ENCODE results near the gene WDR88. TPM values are rescaled to one million over a fixed set of nuclear protein-coding genes. Genes with fewer than 3 reads are reported as not detected.
"Not testable (repeated sequence)": the region's sequence is repeated elsewhere in the genome, so short reads cannot be mapped to it uniquely, and the experiment has no call there.

The WDR88 gene
- total RNA-seq, 2 experiments from 2014 or later = 0.38 TPM; not detected in 1

DNA sequence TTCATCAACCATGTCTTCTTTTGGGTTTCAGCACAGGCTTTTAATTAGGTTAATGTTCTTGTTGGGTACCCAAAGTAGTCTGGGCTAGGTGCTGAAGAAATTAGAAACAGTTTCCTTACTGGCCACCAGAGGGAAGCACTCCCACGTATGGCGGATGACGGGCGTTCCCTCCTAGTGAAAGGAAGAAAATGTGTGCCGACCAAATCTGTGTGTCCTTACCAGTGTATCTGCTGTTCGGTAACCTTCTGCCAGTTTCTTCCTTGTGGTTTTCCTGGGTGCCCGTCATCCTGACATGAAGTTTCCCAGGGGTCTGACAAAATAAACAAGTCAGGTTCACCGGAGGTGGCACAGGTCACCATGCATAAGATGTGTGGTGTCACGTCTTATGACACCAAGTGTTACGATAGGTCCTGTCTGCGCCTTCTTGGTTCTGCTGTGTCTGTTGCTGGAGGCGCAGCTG is 6.0 kb upstream of the WDR88 start:
- no peaks in the 10 kb centered on the region for H4K20me1 ChIP-seq (ENCODE audit: insufficient read depth, low read length)
- H3K27ac ChIP-seq (ENCODE audit: low read depth, low read length, poor library complexity, severe bottlenecking) = no peak overlapping the region
- ChIA-PET POLR2A (no interaction called here), CTCF (ENCODE audit: unreplicated experiment) (interaction anchor here (1.1 kb wide), 1 partner anchor 51 kb away, joined by 3 read pairs; no protein-coding TSS in a partner anchor)
- no peaks in the 10 kb centered on the region for H3K9me3 ChIP-seq (ENCODE audit: low read length)
- peaks cover 42% of the 10 kb centered on the region for H3K36me3 ChIP-seq (ENCODE audit: insufficient read depth, low read length)
- H3K79me2 ChIP-seq (ENCODE audit: insufficient read depth, low read depth, low read length) = no peaks in the 10 kb centered on the region
- no peak overlapping the region for H2AFZ ChIP-seq (ENCODE audit: low read length)
- H3K4me3 ChIP-seq (ENCODE audit: low read depth, low read length, poor library complexity, severe bottlenecking) = no peak overlapping the region
- TF ChIP-seq EZH2phosphoT487 (IDR thresholded peaks at IDR 0.05; ENCODE audit: borderline replicate concordance, low read depth, low read length) = no peak
- TF ChIP-seq CTCF (conservative IDR thresholded peaks at IDR 0.05; ENCODE audit: low read length) = peak; percentile 90
- DNase-seq (ENCODE audit: low spot score) = peak; percentile 59
- no TSS peak for BruUV-seq (replicated peaks)
- H3K4me2 ChIP-seq (ENCODE audit: low read length) = no peak overlapping the region
- H3K9me2 ChIP-seq (ENCODE audit: insufficient read depth, low read length) = no peaks in the 10 kb centered on the region
- H3K4me1 ChIP-seq (ENCODE audit: insufficient read depth, low read length, poor library complexity, severe bottlenecking) = no peaks in the 10 kb centered on the region
- intact Hi-C loops (cut with micrococcal nuclease; ENCODE audit: unreplicated experiment) = loop anchor here (1.0 to 5.0 kb wide), 3 partner anchors 51 to 281 kb away; no protein-coding TSS in a partner anchor

DNA sequence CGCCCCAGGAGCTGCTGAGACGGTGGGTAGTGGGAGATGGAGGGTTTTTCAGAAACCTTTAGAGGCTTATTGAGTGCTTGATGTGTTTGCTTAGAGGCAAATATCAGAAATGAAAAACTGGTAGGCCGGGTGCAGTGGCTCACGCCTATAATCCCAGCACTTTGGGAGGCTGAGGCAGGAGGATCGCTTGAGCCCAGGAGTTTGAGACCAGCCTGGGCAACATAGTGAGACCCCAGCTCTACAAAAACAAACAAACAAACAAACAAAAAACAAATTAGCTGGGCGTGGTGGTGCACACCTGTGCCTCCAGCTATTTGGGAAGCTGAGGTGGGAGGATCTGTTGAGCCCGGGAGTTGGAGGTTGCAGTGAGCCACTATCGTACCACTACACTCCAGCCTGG is 5.2 kb upstream of the WDR88 start:
- H2AFZ ChIP-seq (ENCODE audit: low read length); BruUV-seq (replicated peaks); H3K79me2 ChIP-seq (ENCODE audit: insufficient read depth, low read depth, low read length); H3K9me3 ChIP-seq (ENCODE audit: low read length); H3K4me3 ChIP-seq (ENCODE audit: low read depth, low read length, poor library complexity, severe bottlenecking); H4K20me1 ChIP-seq (ENCODE audit: insufficient read depth, low read length); H3K27ac ChIP-seq (ENCODE audit: low read depth, low read length, poor library complexity, severe bottlenecking); H3K4me2 ChIP-seq (ENCODE audit: low read length); H3K4me1 ChIP-seq (ENCODE audit: insufficient read depth, low read length, poor library complexity, severe bottlenecking); H3K9me2 ChIP-seq (ENCODE audit: insufficient read depth, low read length); DNase-seq (ENCODE audit: low spot score): not testable (repeated sequence)
- intact Hi-C loops (cut with micrococcal nuclease; ENCODE audit: unreplicated experiment) = loop anchor here (1.0 to 5.0 kb wide), 3 partner anchors 50 to 281 kb away; no protein-coding TSS in a partner anchor
- CTCF ChIA-PET (ENCODE audit: unreplicated experiment) = interaction anchor here (0.7 kb wide), 1 partner anchor 57 kb away, joined by 4 read pairs; no protein-coding TSS in a partner anchor
- POLR2A ChIA-PET = interaction anchor here (0.7 kb wide), 1 partner anchor 34 kb away, joined by 5 read pairs; no protein-coding TSS in a partner anchor
- H3K36me3 ChIP-seq (ENCODE audit: insufficient read depth, low read length) = peaks cover 38% of the 10 kb centered on the region

DNA sequence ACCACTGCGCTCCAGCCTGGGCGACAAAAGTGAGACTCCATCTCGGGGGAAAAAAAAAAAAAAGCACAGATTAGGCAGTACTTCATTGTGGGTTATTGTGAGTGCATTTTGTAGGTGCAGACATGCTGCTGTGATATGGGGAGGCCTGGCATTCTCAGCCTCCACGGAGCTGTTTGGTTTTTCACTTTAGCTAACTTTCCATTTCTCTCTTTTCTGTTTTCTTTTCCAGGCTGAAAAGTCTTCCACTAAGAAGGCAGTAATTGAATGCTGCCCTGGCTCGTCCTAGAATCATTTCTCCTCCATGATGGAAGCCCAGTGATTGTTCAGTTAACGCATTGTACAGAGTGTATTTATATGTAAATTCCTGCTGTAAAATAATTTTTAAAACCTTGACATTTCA is 2.0 kb upstream of the WDR88 start:
- no peaks in the 10 kb centered on the region for H3K4me1 ChIP-seq (ENCODE audit: insufficient read depth, low read length, poor library complexity, severe bottlenecking)
- intact Hi-C loops (cut with micrococcal nuclease; ENCODE audit: unreplicated experiment) = loop anchor here (5.0 kb wide), 1 partner anchor 277 kb away; no protein-coding TSS in a partner anchor
- peaks cover 30% of the 10 kb centered on the region for H3K36me3 ChIP-seq (ENCODE audit: insufficient read depth, low read length)
- H3K9me2 ChIP-seq (ENCODE audit: insufficient read depth, low read length) = no peaks in the 10 kb centered on the region
- H3K27ac ChIP-seq (ENCODE audit: low read depth, low read length, poor library complexity, severe bottlenecking) = no peak overlapping the region
- CTCF ChIA-PET (ENCODE audit: unreplicated experiment) = no interaction called here
- H3K4me3 ChIP-seq (ENCODE audit: low read depth, low read length, poor library complexity, severe bottlenecking) = no peak overlapping the region
- no peak overlapping the region for H3K4me2 ChIP-seq (ENCODE audit: low read length)
- H3K9me3 ChIP-seq (ENCODE audit: low read length) = no peaks in the 10 kb centered on the region
- no peak overlapping the region for H2AFZ ChIP-seq (ENCODE audit: low read length)
- H4K20me1 ChIP-seq (ENCODE audit: insufficient read depth, low read length) = no peaks in the 10 kb centered on the region
- no peak for DNase-seq (ENCODE audit: low spot score)
- POLR2A ChIA-PET = no interaction called here
- no peaks in the 10 kb centered on the region for H3K79me2 ChIP-seq (ENCODE audit: insufficient read depth, low read depth, low read length)
- no TSS peak for BruUV-seq (replicated peaks)
- TF ChIP-seq EZH2phosphoT487 (IDR thresholded peaks at IDR 0.05; ENCODE audit: borderline replicate concordance, low read depth, low read length) = no peak
- no peak for TF ChIP-seq CTCF (conservative IDR thresholded peaks at IDR 0.05; ENCODE audit: low read length)

All from OCI-LY7 (cell line).